ENCODE measurements around the gene BCAS3.
"Not testable (repeated sequence)": the region's sequence is repeated elsewhere in the genome, so short reads cannot be mapped to it uniquely, and the experiment has no call there.

Gene BCAS3

DNA sequence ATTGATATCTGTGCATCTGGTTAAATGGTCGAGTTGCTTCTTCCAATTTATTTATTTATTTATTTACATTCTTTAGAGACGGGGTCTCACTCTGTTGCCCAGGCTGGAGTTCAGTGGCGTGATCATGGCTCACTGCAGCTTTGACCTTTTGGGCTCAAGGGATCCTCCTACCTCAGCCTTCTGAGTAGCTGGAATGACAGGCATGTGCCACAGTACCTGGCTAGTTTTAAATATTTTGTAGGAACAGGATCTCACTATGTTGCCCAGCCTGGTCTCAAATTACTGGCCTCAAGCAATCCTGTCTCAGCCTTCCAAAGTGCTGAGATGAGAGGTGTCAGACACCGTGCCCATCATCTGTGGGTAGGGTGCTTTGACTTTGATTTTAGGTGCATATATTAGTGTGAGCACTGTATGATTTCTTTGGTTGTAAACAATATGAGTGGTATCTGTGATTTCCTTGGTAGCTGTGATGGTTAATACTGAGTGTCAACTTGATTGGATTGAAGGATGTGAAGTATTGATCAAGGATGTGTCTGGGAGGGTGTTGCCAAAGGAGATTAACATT, 90.2 kb downstream of the BCAS3 start:
- H3K36me3 ChIP-seq (ENCODE audit: control insufficient read depth in 1 of 2, insufficient read depth in 2 of 2, low read depth in 1 of 2, low read length in 2 of 2) = peaks cover 0 to 5% of the 10 kb centered on the region in 2 experiments

DNA sequence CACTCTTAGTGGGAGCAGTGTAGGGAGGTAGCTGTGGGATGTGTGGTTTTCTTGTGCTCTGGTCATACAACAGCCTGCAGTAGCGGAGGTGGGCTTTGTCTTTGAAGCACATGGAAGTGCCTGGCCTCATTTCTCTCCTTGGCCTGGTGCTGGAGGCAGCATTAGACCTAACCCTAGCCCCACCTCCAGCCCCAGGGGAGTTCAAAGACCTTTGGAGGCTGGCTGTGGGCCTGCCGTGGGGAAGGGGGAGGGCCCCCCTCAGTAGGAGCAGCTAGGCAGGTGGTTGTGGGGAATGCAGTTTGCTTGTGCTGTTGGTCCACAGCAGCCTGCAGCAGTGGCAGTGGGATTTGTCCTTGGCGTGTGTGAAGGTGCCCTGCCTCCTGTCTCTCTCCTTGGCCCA, 91.7 kb downstream of the BCAS3 start:
- no peak overlapping the region for H3K18ac ChIP-seq (ENCODE audit: low read depth in 1 of 2, low read length in 2 of 2)
- no peak overlapping the region for H3K23ac ChIP-seq (ENCODE audit: low read length in 2 of 2)
- H3K4me3 ChIP-seq (ENCODE audit: insufficient read depth in 1 of 2, low read depth in 1 of 2, low read length in 2 of 2) = no peak overlapping the region
- H3K36me3 ChIP-seq (ENCODE audit: control insufficient read depth in 1 of 2, insufficient read depth in 2 of 2, low read depth in 1 of 2, low read length in 2 of 2) = peaks cover 0 to 5% of the 10 kb centered on the region in 2 experiments
- H2BK5ac ChIP-seq (ENCODE audit: low read depth, low read length, poor library complexity, severe bottlenecking) = no peak overlapping the region
- no peak overlapping the region for H4K8ac ChIP-seq (ENCODE audit: low read length)
- no peak overlapping the region for H2AK5ac ChIP-seq (ENCODE audit: low read length, severe bottlenecking)
- no peak overlapping the region for H3K14ac ChIP-seq (ENCODE audit: low read length in 2 of 2)
- no peaks in the 10 kb centered on the region for H3K9me3 ChIP-seq (ENCODE audit: control insufficient read depth, low read length)
- DNase-seq = no peak
- H2BK120ac ChIP-seq (ENCODE audit: low read depth, low read length) = no peak overlapping the region
- H3K4me2 ChIP-seq (ENCODE audit: low read length, poor library complexity, severe bottlenecking) = no peak overlapping the region
- WGBS = 72% methylated on average over 3 of the region's 3 CpGs
- H3K4ac ChIP-seq (ENCODE audit: low read depth in 1 of 2, low read length in 2 of 2) = no peak overlapping the region
- H2BK12ac ChIP-seq (ENCODE audit: low read length in 2 of 2) = no peak overlapping the region
- no peaks in the 10 kb centered on the region for H3K27me3 ChIP-seq (ENCODE audit: control insufficient read depth in 1 of 2, insufficient read depth in 1 of 2, low read length in 2 of 2)
- no peak overlapping the region for H3K9ac ChIP-seq (ENCODE audit: low read length)
- H3K27ac ChIP-seq (ENCODE audit: low read length, poor library complexity, severe bottlenecking) = no peak overlapping the region
- peaks cover 10% of the 10 kb centered on the region for H3K79me1 ChIP-seq (replicated peaks; ENCODE audit: low read length, poor library complexity, severe bottlenecking)
- peaks cover 3% of the 10 kb centered on the region for H3K4me1 ChIP-seq (ENCODE audit: control insufficient read depth, insufficient read depth, low read depth, low read length)
- H2AFZ ChIP-seq (ENCODE audit: low read depth, low read length) = no peak overlapping the region
- H4K91ac ChIP-seq (ENCODE audit: low read length) = peak overlapping the region; percentile 76
- no peak overlapping the region for H2BK15ac ChIP-seq (ENCODE audit: low read depth, poor library complexity, severe bottlenecking)

More for the DNA sequence above, 90.2 kb downstream of the BCAS3 start:
- Histone ChIP-seq H3K27ac (ENCODE audit: low read length, poor library complexity, severe bottlenecking) (no peak overlapping the region), H3K4me3 (ENCODE audit: insufficient read depth in 1 of 2, low read depth in 1 of 2, low read length in 2 of 2) (no peak overlapping the region), H2AFZ (ENCODE audit: low read depth, low read length) (no peak overlapping the region), H4K8ac (ENCODE audit: low read length) (no peak overlapping the region), H3K23ac (ENCODE audit: low read length in 2 of 2) (no peak overlapping the region), H4K91ac (ENCODE audit: low read length) (no peak overlapping the region), H3K9me3 (ENCODE audit: control insufficient read depth, low read length) (no peaks in the 10 kb centered on the region), H3K4ac (ENCODE audit: low read depth in 1 of 2, low read length in 2 of 2) (no peak overlapping the region), H3K18ac (ENCODE audit: low read depth in 1 of 2, low read length in 2 of 2) (no peak overlapping the region), H3K14ac (ENCODE audit: low read length in 2 of 2) (no peak overlapping the region), H3K79me1 (replicated peaks; ENCODE audit: low read length, poor library complexity, severe bottlenecking) (peaks cover 10% of the 10 kb centered on the region), H3K4me1 (ENCODE audit: control insufficient read depth, insufficient read depth, low read depth, low read length) (peaks cover 3% of the 10 kb centered on the region), H3K9ac (ENCODE audit: low read length) (no peak overlapping the region), H2BK5ac (ENCODE audit: low read depth, low read length, poor library complexity, severe bottlenecking) (no peak overlapping the region), H2AK5ac (ENCODE audit: low read length, severe bottlenecking) (no peak overlapping the region), H2BK120ac (ENCODE audit: low read depth, low read length) (no peak overlapping the region), H3K27me3 (ENCODE audit: control insufficient read depth in 1 of 2, insufficient read depth in 1 of 2, low read length in 2 of 2) (no peaks in the 10 kb centered on the region), H2BK12ac (ENCODE audit: low read length in 2 of 2) (no peak overlapping the region), H2BK15ac (ENCODE audit: low read depth, poor library complexity, severe bottlenecking) (no peak overlapping the region), H3K4me2 (ENCODE audit: low read length, poor library complexity, severe bottlenecking) (no peak overlapping the region)
- no peak for DNase-seq
- 91% methylated on average over 3 of the region's 4 CpGs for WGBS

- Histone ChIP-seq H3K14ac (ENCODE audit: low read length in 2 of 2) (no peak overlapping the region), H3K9ac (ENCODE audit: low read length) (no peak overlapping the region), H3K9me3 (ENCODE audit: control insufficient read depth, low read length) (no peaks in the 10 kb centered on the region), H2BK12ac (ENCODE audit: low read length in 2 of 2) (no peak overlapping the region), H3K4me3 (ENCODE audit: insufficient read depth in 1 of 2, low read depth in 1 of 2, low read length in 2 of 2) (no peak overlapping the region), H3K27me3 (ENCODE audit: control insufficient read depth in 1 of 2, insufficient read depth in 1 of 2, low read length in 2 of 2) (no peaks in the 10 kb centered on the region), H4K8ac (ENCODE audit: low read length) (no peak overlapping the region), H4K91ac (ENCODE audit: low read length) (no peak overlapping the region), H2BK5ac (ENCODE audit: low read depth, low read length, poor library complexity, severe bottlenecking) (no peak overlapping the region), H3K36me3 (ENCODE audit: control insufficient read depth in 1 of 2, insufficient read depth in 2 of 2, low read depth in 1 of 2, low read length in 2 of 2) (peaks cover 0 to 5% of the 10 kb centered on the region in 2 experiments), H2AK5ac (ENCODE audit: low read length, severe bottlenecking) (no peak overlapping the region), H3K4me2 (ENCODE audit: low read length, poor library complexity, severe bottlenecking) (no peak overlapping the region), H2AFZ (ENCODE audit: low read depth, low read length) (no peak overlapping the region), H3K4me1 (ENCODE audit: control insufficient read depth, insufficient read depth, low read depth, low read length) (peaks cover 3% of the 10 kb centered on the region), H3K23ac (ENCODE audit: low read length in 2 of 2) (no peak overlapping the region), H2BK120ac (ENCODE audit: low read depth, low read length) (no peak overlapping the region), H3K18ac (ENCODE audit: low read depth in 1 of 2, low read length in 2 of 2) (no peak overlapping the region), H3K4ac (ENCODE audit: low read depth in 1 of 2, low read length in 2 of 2) (no peak overlapping the region), H3K27ac (ENCODE audit: low read length, poor library complexity, severe bottlenecking) (no peak overlapping the region), H3K79me1 (replicated peaks; ENCODE audit: low read length, poor library complexity, severe bottlenecking) (peaks cover 10% of the 10 kb centered on the region), H2BK15ac (ENCODE audit: low read depth, poor library complexity, severe bottlenecking) (no peak overlapping the region)
- DNase-seq = no peak
- WGBS = 93% methylated on average over 3 of the region's 8 CpGs
Observed at GRCh38 chr17:60770946-60771422, 93.3 kb downstream of the BCAS3 start.

DNA sequence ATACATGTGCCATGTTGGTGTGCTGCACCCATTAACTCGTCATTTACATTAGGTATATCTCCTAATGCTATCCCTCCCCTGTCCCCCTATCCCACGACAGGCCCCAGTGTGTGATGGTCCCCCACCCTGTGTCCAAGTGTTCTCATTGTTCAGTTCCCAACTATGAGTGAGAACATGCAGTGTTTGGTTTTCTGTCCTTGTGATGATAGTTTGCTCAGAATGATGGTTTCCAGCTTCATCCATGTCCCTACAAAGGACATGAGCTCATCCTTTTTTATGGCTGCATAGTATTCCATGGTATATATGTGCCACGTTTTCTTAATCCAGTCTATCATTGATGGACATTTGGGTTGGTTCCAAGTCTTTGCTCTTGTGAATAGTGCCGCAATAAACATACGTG, 94.0 kb downstream of the BCAS3 start:
- H3K4me1 ChIP-seq (ENCODE audit: control insufficient read depth, insufficient read depth, low read depth, low read length); DNase-seq; H3K23ac ChIP-seq (ENCODE audit: low read length in 2 of 2); H3K79me1 ChIP-seq (replicated peaks; ENCODE audit: low read length, poor library complexity, severe bottlenecking); H3K4me2 ChIP-seq (ENCODE audit: low read length, poor library complexity, severe bottlenecking); H4K91ac ChIP-seq (ENCODE audit: low read length); H3K4me3 ChIP-seq (ENCODE audit: insufficient read depth in 1 of 2, low read depth in 1 of 2, low read length in 2 of 2); H3K4ac ChIP-seq (ENCODE audit: low read depth in 1 of 2, low read length in 2 of 2); H3K18ac ChIP-seq (ENCODE audit: low read depth in 1 of 2, low read length in 2 of 2); H3K14ac ChIP-seq (ENCODE audit: low read length in 2 of 2); H3K27me3 ChIP-seq (ENCODE audit: control insufficient read depth in 1 of 2, insufficient read depth in 1 of 2, low read length in 2 of 2); H2AFZ ChIP-seq (ENCODE audit: low read depth, low read length); H4K8ac ChIP-seq (ENCODE audit: low read length); H3K9me3 ChIP-seq (ENCODE audit: control insufficient read depth, low read length); H2BK120ac ChIP-seq (ENCODE audit: low read depth, low read length); H3K9ac ChIP-seq (ENCODE audit: low read length); H2BK12ac ChIP-seq (ENCODE audit: low read length in 2 of 2); H3K36me3 ChIP-seq (ENCODE audit: control insufficient read depth in 1 of 2, insufficient read depth in 2 of 2, low read depth in 1 of 2, low read length in 2 of 2); H2BK15ac ChIP-seq (ENCODE audit: low read depth, poor library complexity, severe bottlenecking); H2BK5ac ChIP-seq (ENCODE audit: low read depth, low read length, poor library complexity, severe bottlenecking); H2AK5ac ChIP-seq (ENCODE audit: low read length, severe bottlenecking); H3K27ac ChIP-seq (ENCODE audit: low read length, poor library complexity, severe bottlenecking): not testable (repeated sequence)
- WGBS = 100% methylated on average over 1 of the region's 5 CpGs

All from mesenchymal stem cell (in vitro differentiated cells and primary cell).